HEK293T (cell line): ENCODE measurements around the gene ZNF469.

Source experiments
- CTCF ChIA-PET: fragments of 350-600 bp; formaldehyde crosslinking; extraction: SDS; loops from one replicate; lab custom pipeline; 2021; ENCODE audit warnings: antibody characterized with exemption, inconsistent platforms; lab: Yijun Ruan, JAX
- POLR2A ChIA-PET: fragments of 350-600 bp; formaldehyde crosslinking; extraction: SDS; loops from one replicate; lab custom pipeline; 2020; ENCODE audit warnings: antibody characterized with exemption, inconsistent platforms; lab: Yijun Ruan, JAX
- DNase-seq: peaks from one replicate; pipeline ENCODE4 v3.0.0; 2012; ENCODE audit warnings: mixed read lengths; ENCODE audit errors: extremely low spot score
- ARNT ChIP-seq: fragments of 450-650 bp; IDR thresholded peaks from 2 replicates; pipeline ENCODE4 v1.6.1; 2017; ENCODE audit warnings: mild to moderate bottlenecking
- BHLHE40 ChIP-seq: fragments of 450-650 bp; IDR thresholded peaks from 2 replicates; pipeline ENCODE4 v1.6.1; 2016; ENCODE audit warnings: mild to moderate bottlenecking, moderate library complexity, borderline replicate concordance
- CTBP1 ChIP-seq: fragments of 450-650 bp; IDR thresholded peaks from 2 replicates; pipeline ENCODE4 v1.6.1; 2016; ENCODE audit warnings: borderline replicate concordance
- ELF4 ChIP-seq: fragments of 450-650 bp; IDR thresholded peaks from 2 replicates; pipeline ENCODE4 v1.6.1; 2017; ENCODE audit warnings: antibody characterized with exemption
- FOXA1 ChIP-seq: fragments of 450-650 bp; IDR thresholded peaks from 2 replicates; pipeline ENCODE4 v1.6.1; 2016; ENCODE audit warnings: mild to moderate bottlenecking
- FOXK2 ChIP-seq: fragments of 450-650 bp; IDR thresholded peaks from 2 replicates; pipeline ENCODE4 v1.6.1; 2016; ENCODE audit warnings: mild to moderate bottlenecking
- FOXM1 ChIP-seq: fragments of 450-650 bp; IDR thresholded peaks from 2 replicates; pipeline ENCODE4 v1.6.1; 2017; ENCODE audit warnings: mild to moderate bottlenecking, borderline replicate concordance
- HDGF ChIP-seq: fragments of 450-650 bp; IDR thresholded peaks from 2 replicates; pipeline ENCODE4 v1.6.1; 2017; ENCODE audit warnings: antibody characterized with exemption, borderline replicate concordance
- L3MBTL2 ChIP-seq: fragments of 450-650 bp; conservative IDR thresholded peaks from 2 replicates; pipeline ENCODE4 v1.6.1; 2016; ENCODE audit warnings: mild to moderate bottlenecking
- LEF1 ChIP-seq: fragments of 450-650 bp; IDR thresholded peaks from 2 replicates; pipeline ENCODE4 v1.6.1; 2017; ENCODE audit warnings: mild to moderate bottlenecking, borderline replicate concordance
- NFRKB ChIP-seq: fragments of 450-650 bp; IDR thresholded peaks from 2 replicates; pipeline ENCODE4 v1.6.1; 2016; ENCODE audit warnings: mild to moderate bottlenecking, moderate library complexity
- SP1 ChIP-seq: fragments of 450-650 bp; IDR thresholded peaks from 2 replicates; pipeline ENCODE4 v1.6.1; 2017
- SUZ12 ChIP-seq: fragments of 450-650 bp; IDR thresholded peaks from 2 replicates; pipeline ENCODE4 v1.6.1; 2016; ENCODE audit warnings: mild to moderate bottlenecking
- TARDBP ChIP-seq: fragments of 450-650 bp; IDR thresholded peaks from 2 replicates; pipeline ENCODE4 v1.6.1; 2016
- ZNF384 ChIP-seq: fragments of 450-650 bp; IDR thresholded peaks from 2 replicates; pipeline ENCODE4 v1.6.1; 2016
- TF ChIP-seq, protein P1 (sequence below): fragments of 450-650 bp; IDR thresholded peaks from 2 replicates; pipeline ENCODE4 v1.6.1; 2016

Gene ZNF469

DNA sequence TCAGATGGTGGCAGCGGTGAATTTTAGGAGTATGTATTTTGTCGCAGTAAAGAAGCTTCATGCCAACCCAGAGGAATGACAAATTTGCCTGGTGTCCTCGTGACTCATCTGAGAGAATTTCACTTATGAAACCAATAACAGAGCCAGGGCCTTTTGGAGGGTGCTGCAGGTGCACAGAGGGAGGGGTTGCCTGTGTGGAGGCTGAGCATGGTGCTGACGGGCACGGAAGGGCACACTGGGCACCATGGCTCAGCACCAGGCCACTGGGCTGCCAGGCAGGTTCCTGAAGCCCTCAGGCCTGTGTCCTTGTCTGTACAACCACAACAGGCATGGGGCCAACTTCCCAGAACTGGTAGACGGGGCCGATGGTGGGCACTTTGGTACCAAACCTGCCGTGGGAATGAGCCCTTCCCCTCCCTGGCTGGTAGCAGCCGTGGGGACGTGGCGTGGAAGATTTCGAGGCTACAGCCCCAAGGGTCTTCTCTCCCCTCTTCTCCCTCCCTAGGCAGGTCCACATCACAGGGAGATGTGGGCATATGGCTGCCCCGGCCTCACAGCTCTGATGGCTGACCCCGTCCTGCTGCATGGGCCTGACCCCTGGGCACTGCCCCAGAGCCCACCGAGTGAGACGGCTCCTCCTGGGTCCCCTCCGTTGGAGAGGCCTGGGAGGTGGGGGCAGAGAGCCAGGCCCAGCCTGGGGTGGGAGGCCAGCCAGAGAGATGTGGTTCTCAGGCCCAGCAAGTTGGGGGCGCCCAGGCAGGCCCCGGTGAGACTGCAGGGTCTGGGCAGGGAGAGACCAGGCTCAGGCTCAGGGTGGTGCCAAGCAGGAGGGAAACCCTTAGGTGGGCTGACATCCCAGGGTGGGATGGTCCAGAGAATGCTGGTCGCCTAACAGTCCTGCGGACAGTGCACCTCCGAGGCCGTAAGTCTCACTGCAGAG lies 30.2 kb upstream of the ZNF469 start:
- DNase-seq = no peak
- POLR2A ChIA-PET = no interaction called here
- no peak for TF ChIP-seq ARNT
- no peak for TF ChIP-seq SP1
- no peak for TF ChIP-seq ZNF384
- no peak for TF ChIP-seq FOXK2
- TF ChIP-seq TARDBP = no peak
- TF ChIP-seq, protein P1, sequence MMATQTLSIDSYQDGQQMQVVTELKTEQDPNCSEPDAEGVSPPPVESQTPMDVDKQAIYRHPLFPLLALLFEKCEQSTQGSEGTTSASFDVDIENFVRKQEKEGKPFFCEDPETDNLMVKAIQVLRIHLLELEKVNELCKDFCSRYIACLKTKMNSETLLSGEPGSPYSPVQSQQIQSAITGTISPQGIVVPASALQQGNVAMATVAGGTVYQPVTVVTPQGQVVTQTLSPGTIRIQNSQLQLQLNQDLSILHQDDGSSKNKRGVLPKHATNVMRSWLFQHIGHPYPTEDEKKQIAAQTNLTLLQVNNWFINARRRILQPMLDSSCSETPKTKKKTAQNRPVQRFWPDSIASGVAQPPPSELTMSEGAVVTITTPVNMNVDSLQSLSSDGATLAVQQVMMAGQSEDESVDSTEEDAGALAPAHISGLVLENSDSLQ = no peak
- no peak for TF ChIP-seq FOXA1
- TF ChIP-seq FOXM1 = no peak
- no peak for TF ChIP-seq BHLHE40
- no peak for TF ChIP-seq LEF1
- no peak for TF ChIP-seq CTBP1
- TF ChIP-seq NFRKB = no peak
- no peak for TF ChIP-seq L3MBTL2
- TF ChIP-seq HDGF = no peak
- no peak for TF ChIP-seq ELF4
- TF ChIP-seq SUZ12 = no peak
- CTCF ChIA-PET = no interaction called here

DNA sequence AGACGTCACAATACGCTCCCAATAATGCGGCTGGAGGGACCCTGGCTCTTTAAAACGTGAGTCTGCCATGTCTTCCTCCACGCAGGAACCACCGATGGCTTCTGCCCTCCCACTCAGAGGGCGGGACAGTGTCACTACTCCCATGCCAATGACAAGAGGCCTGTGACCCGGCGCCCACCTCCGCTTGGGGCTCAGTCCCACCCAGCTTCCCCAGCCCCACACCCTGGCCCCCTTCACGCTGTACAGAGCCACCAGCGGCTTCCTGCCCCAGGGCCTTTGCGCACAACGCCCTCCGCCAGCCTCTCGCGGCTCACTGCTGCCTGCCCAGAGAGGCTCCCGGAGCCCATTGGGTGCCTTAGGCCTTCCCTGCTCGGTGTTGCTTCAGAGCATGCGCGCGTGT lies 29.5 kb upstream of the ZNF469 start:
- TF ChIP-seq L3MBTL2 (no peak), NFRKB (no peak), FOXK2 (no peak), CTBP1 (no peak), TARDBP (no peak), HDGF (no peak), FOXA1 (no peak), LEF1 (no peak), BHLHE40 (no peak), ARNT (no peak), FOXM1 (no peak), ELF4 (no peak), SP1 (no peak), SUZ12 (no peak), ZNF384 (no peak)
- TF ChIP-seq, protein P1 = no peak
- ChIA-PET POLR2A (no interaction called here), CTCF (no interaction called here)
- no peak for DNase-seq

DNA sequence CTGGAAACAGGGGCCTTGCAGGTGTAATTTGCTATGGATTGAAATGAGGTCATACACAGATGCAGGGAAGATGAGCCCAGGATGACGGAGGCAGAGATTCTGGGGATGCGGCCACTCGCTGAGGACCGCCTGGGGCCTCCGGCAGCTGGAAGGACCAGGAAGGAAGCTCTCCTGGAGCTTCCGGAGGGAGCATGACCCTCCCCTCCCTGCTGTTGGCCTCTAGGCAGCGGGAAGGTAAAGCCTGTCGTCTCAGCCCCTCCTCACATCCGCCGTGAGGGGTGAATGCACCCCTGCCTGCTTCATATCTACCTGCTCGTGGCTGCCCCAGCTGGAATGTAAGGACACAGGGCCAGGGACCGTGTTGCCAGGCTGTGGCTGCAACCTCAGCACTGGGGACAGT lies 29.1 kb upstream of the ZNF469 start:
- TF ChIP-seq LEF1 = no peak
- no peak for DNase-seq
- ChIA-PET CTCF (no interaction called here), POLR2A (no interaction called here)

DNA sequence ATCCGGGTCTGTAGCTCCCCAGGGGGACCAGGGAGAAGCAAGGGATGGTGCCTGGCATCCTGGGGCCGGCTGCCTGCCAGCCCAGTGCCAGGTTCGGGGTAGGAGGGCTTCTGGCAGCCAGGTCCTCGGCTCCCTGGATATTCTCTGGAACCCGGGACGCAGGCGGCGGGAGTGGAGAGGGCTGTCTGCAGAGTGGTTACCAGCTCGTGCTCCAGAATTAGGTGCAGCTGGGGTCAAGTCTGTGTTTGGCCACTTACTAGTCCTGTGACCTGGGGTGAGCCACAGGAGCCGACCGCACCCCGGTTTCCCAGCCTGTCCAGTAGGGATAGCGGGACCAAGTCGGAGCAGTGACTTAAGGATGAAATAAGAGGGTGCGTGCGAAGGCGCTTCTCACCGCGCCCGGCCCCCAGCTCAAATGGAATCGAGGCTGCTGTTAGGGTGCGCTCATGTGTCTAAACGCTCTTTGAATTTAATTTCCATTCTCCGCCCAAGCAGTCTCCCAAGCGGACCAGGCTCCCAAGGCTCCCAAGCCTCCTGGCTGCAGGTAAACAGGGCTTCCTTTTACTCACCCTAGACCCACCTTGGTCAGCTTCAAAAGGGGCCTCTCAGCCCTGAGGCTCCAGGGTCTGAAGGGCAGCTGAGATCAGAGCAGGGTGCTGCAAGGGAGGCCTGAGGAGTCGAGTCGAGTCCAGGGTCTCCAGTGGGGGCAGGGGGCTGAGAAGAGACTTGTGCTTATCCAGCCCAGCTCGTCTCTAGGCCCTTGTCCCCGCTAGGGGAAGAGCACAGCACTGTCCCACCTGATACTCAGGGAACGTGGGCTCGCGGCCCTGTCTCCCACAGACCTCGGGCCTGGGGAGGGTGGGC lies 28.3 kb upstream of the ZNF469 start:
- TF ChIP-seq FOXK2 (no peak), HDGF (no peak), NFRKB (no peak), SUZ12 (no peak), L3MBTL2 (no peak), FOXA1 (no peak), FOXM1 (no peak), BHLHE40 (no peak), ARNT (no peak), ZNF384 (no peak), TARDBP (no peak), LEF1 (no peak), ELF4 (no peak), SP1 (no peak), CTBP1 (no peak)
- TF ChIP-seq, protein P1 = no peak
- ChIA-PET CTCF (no interaction called here), POLR2A (no interaction called here)
- no peak for DNase-seq

DNA sequence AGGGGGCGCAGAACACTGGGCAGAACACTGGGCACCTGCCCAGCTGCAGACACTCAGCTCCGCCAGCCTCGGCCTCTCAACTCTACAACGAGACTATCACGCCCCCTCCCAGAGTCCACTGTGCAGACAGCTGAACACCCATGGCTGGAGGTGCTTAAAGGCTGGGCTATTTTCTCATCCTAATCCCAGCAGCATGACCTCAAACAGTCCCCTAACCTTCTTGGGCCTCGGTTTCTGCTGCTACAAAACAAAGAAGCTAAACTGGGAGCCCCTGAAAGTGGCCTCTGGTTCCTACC lies 27.7 kb upstream of the ZNF469 start:
- CTCF ChIA-PET = no interaction called here
- no peak for DNase-seq
- POLR2A ChIA-PET = no interaction called here
- TF ChIP-seq BHLHE40 (no peak), HDGF (no peak), SUZ12 (no peak), ZNF384 (no peak), NFRKB (no peak), ARNT (no peak), CTBP1 (no peak), ELF4 (no peak), TARDBP (no peak), LEF1 (no peak), FOXA1 (no peak), FOXM1 (no peak), L3MBTL2 (no peak), FOXK2 (no peak), SP1 (no peak)
- TF ChIP-seq, protein P1 = no peak
